ENCODE results near the gene RALY. TPM values are rescaled to one million over a fixed set of nuclear protein-coding genes. Genes with fewer than 3 reads are reported as not detected.
A peak's percentile ranks its signal among the peaks of the same experiment; 100 is the strongest.

RALY gene
- total RNA-seq, 1 experiment from 2014 or later, result 185 TPM

DNA sequence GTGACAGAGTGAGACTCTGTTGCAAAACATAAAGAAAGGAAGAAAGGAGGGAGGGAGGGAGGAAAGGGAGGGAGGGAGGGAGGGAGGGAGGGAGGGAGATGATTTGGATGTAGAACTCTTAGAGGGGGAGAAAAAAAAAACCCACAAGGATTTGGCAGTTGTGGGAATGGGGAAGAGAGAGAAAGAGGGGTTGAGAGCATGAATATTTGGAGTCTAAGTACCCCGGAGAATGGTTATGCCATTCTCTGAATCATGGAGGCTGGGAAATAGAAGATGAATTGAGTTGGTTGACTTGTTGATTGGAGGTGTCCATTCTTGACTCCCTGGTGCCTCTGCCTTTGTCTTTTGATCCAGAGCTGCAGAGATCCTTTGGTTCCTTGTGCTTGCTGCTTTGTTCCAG, 35.7 kb downstream of the RALY start:
- BruUV-seq (replicated peaks), result no TSS peak
- POLR2A ChIA-PET (ENCODE audit: low non-redundant PET), result no interaction called here

DNA sequence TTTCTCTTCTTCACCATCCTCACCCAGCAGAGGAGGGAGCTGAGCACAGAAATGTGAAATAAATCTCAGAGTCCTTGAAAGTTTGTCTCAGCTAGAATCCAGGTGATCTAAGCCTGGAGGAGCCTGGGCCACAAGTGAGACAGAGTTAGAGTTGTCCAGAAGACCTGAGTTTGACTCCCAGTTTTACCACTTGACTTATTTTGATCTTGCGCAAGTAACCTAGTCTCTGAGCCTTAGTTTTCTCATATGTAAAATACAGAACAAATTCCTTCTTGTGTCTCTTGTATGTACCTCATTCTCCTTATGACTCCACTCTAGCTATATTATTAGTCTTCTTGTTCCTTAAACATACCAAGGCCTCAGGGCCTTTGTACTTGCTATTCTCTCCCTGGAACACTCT, 36.7 kb downstream of the RALY start:
- BruUV-seq (replicated peaks), result no TSS peak
- intact Hi-C loops (cut with micrococcal nuclease; ENCODE audit: unreplicated experiment), result no loop called here
- no peak for TF ChIP-seq CTCF (conservative IDR thresholded peaks at IDR 0.05; ENCODE audit: low read depth, low read length)
- no peak for TF ChIP-seq EZH2 (IDR thresholded peaks at IDR 0.05; ENCODE audit: borderline replicate concordance, low read depth, low read length, poor library complexity, severe bottlenecking)
- DNase-seq (ENCODE audit: low spot score), result no peak
- CTCF ChIA-PET, result no interaction called here
- H3K4me3 ChIP-seq (ENCODE audit: low read depth, low read length, poor library complexity, severe bottlenecking), result no peak overlapping the region
- POLR2A ChIA-PET (ENCODE audit: low non-redundant PET), result no interaction called here
- H3K4me1 ChIP-seq (ENCODE audit: insufficient read depth, low read length, poor library complexity, severe bottlenecking), result peaks cover 17% of the 10 kb centered on the region
- no peak overlapping the region for H3K27ac ChIP-seq (ENCODE audit: low read depth, low read length, poor library complexity, severe bottlenecking)
- H3K9me3 ChIP-seq (ENCODE audit: low read depth, low read length, poor library complexity, severe bottlenecking), result no peaks in the 10 kb centered on the region
- no peaks in the 10 kb centered on the region for H3K36me3 ChIP-seq (ENCODE audit: insufficient read depth, low read length, poor library complexity, severe bottlenecking)
- no peaks in the 10 kb centered on the region for H3K27me3 ChIP-seq (replicated peaks; ENCODE audit: insufficient read depth, low read depth, low read length, poor library complexity)

More for the DNA sequence above, 35.7 kb downstream of the RALY start:
- Histone ChIP-seq H3K9me3 (ENCODE audit: low read depth, low read length, poor library complexity, severe bottlenecking) (no peaks in the 10 kb centered on the region), H3K27me3 (replicated peaks; ENCODE audit: insufficient read depth, low read depth, low read length, poor library complexity) (no peaks in the 10 kb centered on the region), H3K27ac (ENCODE audit: low read depth, low read length, poor library complexity, severe bottlenecking) (no peak overlapping the region), H3K4me3 (ENCODE audit: low read depth, low read length, poor library complexity, severe bottlenecking) (no peak overlapping the region), H3K4me1 (ENCODE audit: insufficient read depth, low read length, poor library complexity, severe bottlenecking) (peaks cover 27% of the 10 kb centered on the region), H3K36me3 (ENCODE audit: insufficient read depth, low read length, poor library complexity, severe bottlenecking) (no peaks in the 10 kb centered on the region)
- TF ChIP-seq EZH2 (IDR thresholded peaks at IDR 0.05; ENCODE audit: borderline replicate concordance, low read depth, low read length, poor library complexity, severe bottlenecking) (no peak), CTCF (conservative IDR thresholded peaks at IDR 0.05; ENCODE audit: low read depth, low read length) (no peak)
- CTCF ChIA-PET, result no interaction called here
- no peak for DNase-seq (ENCODE audit: low spot score)
- intact Hi-C loops (cut with micrococcal nuclease; ENCODE audit: unreplicated experiment), result no loop called here

DNA sequence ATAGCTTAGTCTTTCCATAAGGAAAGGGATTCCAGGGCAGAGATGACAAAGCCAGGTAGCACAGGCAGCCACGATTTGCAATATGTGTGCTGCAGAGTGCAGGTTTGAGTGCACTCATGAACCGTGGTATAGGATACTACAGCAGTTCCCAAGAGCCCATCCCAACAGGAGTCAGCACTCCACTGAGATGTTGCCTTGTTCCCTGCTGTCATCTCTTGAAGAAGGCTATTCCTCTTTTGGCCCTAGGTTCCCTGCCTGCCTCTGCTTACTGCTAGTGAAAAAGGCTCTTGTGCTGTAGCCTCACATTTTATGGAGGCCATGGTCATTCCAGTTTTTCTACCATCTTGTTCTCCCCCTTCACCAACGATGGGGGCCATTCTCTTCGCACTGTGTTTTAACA, 40.2 kb downstream of the RALY start:
- DNase-seq (ENCODE audit: low spot score), result no peak
- peaks cover 30% of the 10 kb centered on the region for H3K4me1 ChIP-seq (ENCODE audit: insufficient read depth, low read length, poor library complexity, severe bottlenecking)
- H3K4me3 ChIP-seq (ENCODE audit: low read depth, low read length, poor library complexity, severe bottlenecking), result no peak overlapping the region
- no peak for TF ChIP-seq EZH2 (IDR thresholded peaks at IDR 0.05; ENCODE audit: borderline replicate concordance, low read depth, low read length, poor library complexity, severe bottlenecking)
- no peak for TF ChIP-seq CTCF (conservative IDR thresholded peaks at IDR 0.05; ENCODE audit: low read depth, low read length)
- no peaks in the 10 kb centered on the region for H3K9me3 ChIP-seq (ENCODE audit: low read depth, low read length, poor library complexity, severe bottlenecking)
- peak overlapping the region; percentile 0 for H3K27ac ChIP-seq (ENCODE audit: low read depth, low read length, poor library complexity, severe bottlenecking)
- H3K36me3 ChIP-seq (ENCODE audit: insufficient read depth, low read length, poor library complexity, severe bottlenecking), result no peaks in the 10 kb centered on the region
- ChIA-PET POLR2A (ENCODE audit: low non-redundant PET) (interaction anchor here (0.5 kb wide), 1 partner anchor 573 kb away, joined by 5 read pairs; no protein-coding TSS in a partner anchor), CTCF (interaction anchor here (0.8 kb wide), 1 partner anchor 12 kb away, joined by 3 read pairs; no protein-coding TSS in a partner anchor)
- no peaks in the 10 kb centered on the region for H3K27me3 ChIP-seq (replicated peaks; ENCODE audit: insufficient read depth, low read depth, low read length, poor library complexity)
- no TSS peak for BruUV-seq (replicated peaks)
- intact Hi-C loops (cut with micrococcal nuclease; ENCODE audit: unreplicated experiment), result no loop called here
